Stimulated activated CD8-positive, alpha-beta memory T cell treated with anti-CD3 and anti-CD28 coated beads, Interleukin-15, amount 100 ng/mL, for 1 hour (primary cell): Measurements from ENCODE around the gene FADS2.
A peak's percentile ranks its signal among the peaks of the same experiment; 100 is the strongest.

Experiments used
- DNase-seq: peaks from one replicate; pipeline ENCODE4 v3.0.0-alpha.2; 2020; ENCODE audit warnings: low read depth

The FADS2 gene

GRCh38 chr11:61887839-61888494 lies 59.9 kb downstream of the FADS2 start:
- DNase-seq = no peak

- DNase-seq = no peak
Measured at GRCh38 chr11:61888590-61888989, 60.5 kb downstream of the FADS2 start.

- no peak for DNase-seq
Measured at GRCh38 chr11:61889831-61890230, 61.7 kb downstream of the FADS2 start.

- no peak for DNase-seq
Measured at GRCh38 chr11:61890529-61891330, 62.6 kb downstream of the FADS2 start.

GRCh38 chr11:61891331-61892084 lies 63.4 kb downstream of the FADS2 start, which contains the start of gene FADS3:
Gene FADS3, minus strand, starts transcription at chr11:61891545. Its CDS starts 164 bp downstream, at chr11:61891381.
- DNase-seq = peak; percentile 19

GRCh38 chr11:61892085-61892370 lies 63.9 kb downstream of the FADS2 start:
- no peak for DNase-seq

- no peak for DNase-seq
Measured at GRCh38 chr11:61893981-61894380, 65.9 kb downstream of the FADS2 start.

- no peak for DNase-seq
Measured at GRCh38 chr11:61895046-61895717, 67.1 kb downstream of the FADS2 start.

GRCh38 chr11:61895718-61896059 lies 67.6 kb downstream of the FADS2 start:
- no peak for DNase-seq

GRCh38 chr11:61896665-61897386 lies 68.7 kb downstream of the FADS2 start:
- no peak for DNase-seq

- peak; percentile 66 for DNase-seq
Measured at GRCh38 chr11:61897387-61898246, 69.5 kb downstream of the FADS2 start.

GRCh38 chr11:61898247-61898582 lies 70.1 kb downstream of the FADS2 start:
- no peak for DNase-seq

GRCh38 chr11:61899146-61899841 lies 71.2 kb downstream of the FADS2 start:
- peak; percentile 88 for DNase-seq

GRCh38 chr11:61900251-61900650 lies 72.2 kb downstream of the FADS2 start:
- DNase-seq = no peak

GRCh38 chr11:61901397-61901796 lies 73.3 kb downstream of the FADS2 start:
- DNase-seq = no peak

- no peak for DNase-seq
Measured at GRCh38 chr11:61902313-61902712, 74.2 kb downstream of the FADS2 start.

GRCh38 chr11:61903845-61904244 lies 75.7 kb downstream of the FADS2 start:
- DNase-seq = no peak

GRCh38 chr11:61904539-61905048 lies 76.5 kb downstream of the FADS2 start:
- no peak for DNase-seq

- no peak for DNase-seq
Measured at GRCh38 chr11:61905067-61905696, 77.1 kb downstream of the FADS2 start.
